WI38 (cell line): ENCODE data around the gene ANKRD60.

Experiments used
- H3K4me3 ChIP-seq: 2 replicates; pipeline ENCODE4 v1.5.1; 2011; ENCODE audit warnings: low read depth, mild to moderate bottlenecking, control low read depth, low read length
- TF ChIP-seq, protein P1 (sequence below): IDR thresholded peaks from 2 replicates; pipeline ENCODE4 v1.5.1; 2012; ENCODE audit warnings: low read depth, mild to moderate bottlenecking, control low read depth, low read length

The ANKRD60 gene

DNA sequence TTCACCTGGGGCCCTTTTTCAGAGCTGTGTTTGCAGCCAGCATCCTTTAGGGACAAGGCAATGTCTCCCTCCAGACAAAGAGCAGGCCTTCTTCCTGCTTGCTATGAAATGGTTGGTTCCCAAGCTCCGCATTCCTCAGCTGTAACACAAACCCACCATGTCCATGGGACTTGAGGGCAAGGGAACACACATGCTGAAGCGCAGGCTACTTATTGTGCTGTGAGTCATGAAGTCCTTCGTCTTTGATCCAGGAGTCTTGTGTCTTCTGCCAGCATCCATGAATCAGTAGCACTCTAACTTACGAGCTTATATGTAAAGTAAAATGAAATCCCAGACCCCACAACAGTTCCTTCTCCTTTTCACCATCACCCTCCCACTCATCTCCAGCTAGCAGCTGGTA lies 59.0 kb downstream of the ANKRD60 start:
- TF ChIP-seq, protein P1, sequence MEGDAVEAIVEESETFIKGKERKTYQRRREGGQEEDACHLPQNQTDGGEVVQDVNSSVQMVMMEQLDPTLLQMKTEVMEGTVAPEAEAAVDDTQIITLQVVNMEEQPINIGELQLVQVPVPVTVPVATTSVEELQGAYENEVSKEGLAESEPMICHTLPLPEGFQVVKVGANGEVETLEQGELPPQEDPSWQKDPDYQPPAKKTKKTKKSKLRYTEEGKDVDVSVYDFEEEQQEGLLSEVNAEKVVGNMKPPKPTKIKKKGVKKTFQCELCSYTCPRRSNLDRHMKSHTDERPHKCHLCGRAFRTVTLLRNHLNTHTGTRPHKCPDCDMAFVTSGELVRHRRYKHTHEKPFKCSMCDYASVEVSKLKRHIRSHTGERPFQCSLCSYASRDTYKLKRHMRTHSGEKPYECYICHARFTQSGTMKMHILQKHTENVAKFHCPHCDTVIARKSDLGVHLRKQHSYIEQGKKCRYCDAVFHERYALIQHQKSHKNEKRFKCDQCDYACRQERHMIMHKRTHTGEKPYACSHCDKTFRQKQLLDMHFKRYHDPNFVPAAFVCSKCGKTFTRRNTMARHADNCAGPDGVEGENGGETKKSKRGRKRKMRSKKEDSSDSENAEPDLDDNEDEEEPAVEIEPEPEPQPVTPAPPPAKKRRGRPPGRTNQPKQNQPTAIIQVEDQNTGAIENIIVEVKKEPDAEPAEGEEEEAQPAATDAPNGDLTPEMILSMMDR, result no peak

DNA sequence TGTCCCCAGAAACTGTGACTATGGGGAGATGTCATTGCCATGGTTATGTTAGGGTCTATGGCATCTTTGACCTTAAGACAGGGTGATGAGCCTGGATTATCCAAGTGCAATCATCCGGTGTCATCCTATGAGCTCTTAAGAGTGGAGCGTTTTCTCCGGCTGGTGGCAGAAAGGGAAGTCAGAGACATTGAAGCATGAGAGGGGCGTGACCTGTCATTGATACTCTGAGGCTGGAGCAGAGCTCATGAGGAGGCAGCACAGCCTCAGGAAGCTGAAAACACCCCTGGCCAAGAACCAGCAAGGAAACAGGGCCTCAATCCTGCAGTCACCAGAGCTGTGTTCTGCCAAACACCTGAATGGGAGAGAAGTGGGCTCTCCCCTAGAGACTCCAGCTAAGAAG lies 59.6 kb downstream of the ANKRD60 start:
- TF ChIP-seq, protein P1, result no peak

More for the DNA sequence above, 59.0 kb downstream of the ANKRD60 start:
- H3K4me3 ChIP-seq, result no peak overlapping the region

DNA sequence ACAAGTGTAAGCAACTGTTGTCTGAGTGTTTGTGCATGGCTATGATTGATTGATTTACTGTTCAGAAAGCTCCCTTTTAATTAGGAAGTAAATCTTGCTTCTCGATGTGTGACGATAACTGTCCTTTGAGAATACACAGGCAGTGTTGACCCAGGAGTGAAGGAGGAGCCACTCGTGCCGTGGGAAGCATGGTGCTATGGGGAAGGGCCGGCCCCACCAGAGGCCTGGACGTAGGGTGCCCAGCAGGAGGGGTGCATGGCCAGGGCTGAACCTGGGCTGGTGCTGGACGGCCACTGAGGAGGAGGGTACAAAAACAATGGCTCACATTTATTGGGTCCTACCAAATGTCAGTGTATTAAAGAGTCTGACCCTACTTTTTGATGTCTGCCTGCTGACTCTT lies 60.7 kb downstream of the ANKRD60 start:
- TF ChIP-seq, protein P1, result no peak
- no peak overlapping the region for H3K4me3 ChIP-seq

More for the DNA sequence above, 59.6 kb downstream of the ANKRD60 start:
- H3K4me3 ChIP-seq, result no peak overlapping the region
